B cell (primary cell): ENCODE data around the gene PRLR. TPM values are rescaled to one million over a fixed set of nuclear protein-coding genes. Genes with fewer than 3 reads are reported as not detected.

ENCODE experiments used
- ATAC-seq: fragments of 200-7000 bp; cut with Tn5 transposase; one replicate; pipeline ENCODE4 v1.10.0; 2021; ENCODE audit warnings: low read depth, mild to moderate bottlenecking, moderate number of reproducible peaks, moderate library complexity
- CTCF ChIA-PET: fragments of 350-600 bp; sonication (Branson Sonifier 250); formaldehyde crosslinking; loops from one replicate; lab custom pipeline; 2021; ENCODE audit warnings: antibody characterized with exemption, inconsistent platforms; lab: Charles Lee
- POLR2A ChIA-PET: fragments of 350-600 bp; sonication (Branson Sonifier 250); formaldehyde crosslinking; loops from one replicate; lab custom pipeline; 2021; ENCODE audit warnings: antibody characterized with exemption; lab: Charles Lee
- DNase-seq: peaks from one replicate; pipeline ENCODE4 v3.0.0; 2013
- H2AFZ ChIP-seq: 2 replicates; pipeline ENCODE4 v1.6.1; 2012; ENCODE audit warnings: mild to moderate bottlenecking, low read depth, low read length; ENCODE audit not compliant: insufficient read depth, poor library complexity, severe bottlenecking
- H3K27ac ChIP-seq, 2 donors: 1 replicate in 1 of 2; 2 replicates in 1 of 2; pipeline ENCODE4 v1.5.1; 2012 to 2013; ENCODE audit warnings: low read length in 2 of 2, mild to moderate bottlenecking in 2 of 2, moderate library complexity in 1 of 2
- H3K27me3 ChIP-seq, 4 experiments: fragments of 200-600 bp in 1 of 4; sonication (generic) in 1 of 4; replicated peaks in 1 of 4; 1 replicate in 2 of 4; 2 replicates in 2 of 4; pipeline versions ENCODE4 v1.6.1 to v1.7.0; 2013 to 2016; ENCODE audit warnings: low read length in 3 of 4, mild to moderate bottlenecking in 2 of 4, mixed read lengths in 1 of 4, moderate library complexity in 1 of 4; ENCODE audit not compliant: insufficient read depth in 4 of 4, control insufficient read depth in 3 of 4; ENCODE audit errors: control extremely low read depth in 1 of 4
- H3K36me3 ChIP-seq, 2 experiments: replicated peaks in 1 of 2; 1 replicate in 1 of 2; 2 replicates in 1 of 2; pipeline versions ENCODE4 v1.6.1 to v1.7.1; 2013; ENCODE audit warnings: low read length in 1 of 2; ENCODE audit not compliant: insufficient read depth in 2 of 2, control insufficient read depth in 1 of 2; ENCODE audit errors: control extremely low read depth in 1 of 2, extremely low read depth in 1 of 2
- H3K4me1 ChIP-seq, 2 donors: fragments of 200-600 bp in 1 of 2; sonication (generic) in 1 of 2; 1 replicate in 1 of 2; 2 replicates in 1 of 2; pipeline versions ENCODE4 v1.5.1 to v1.6.1; 2013 to 2017; ENCODE audit warnings: low read length in 2 of 2; ENCODE audit not compliant: control insufficient read depth in 2 of 2, insufficient read depth in 2 of 2
- H3K4me2 ChIP-seq: replicated peaks from 2 replicates; pipeline ENCODE3; 2012; ENCODE audit warnings: mild to moderate bottlenecking, low read depth, low read length; ENCODE audit not compliant: poor library complexity, severe bottlenecking
- H3K4me3 ChIP-seq, 5 experiments: fragments of 200-600 bp in 1 of 5; sonication (generic) in 1 of 5; 1 replicate in 3 of 5; 2 replicates in 2 of 5; pipeline versions ENCODE4 v1.5.1 to v1.7.0; 2011 to 2016; ENCODE audit warnings: low read length in 4 of 5, mild to moderate bottlenecking in 4 of 5, low read depth in 2 of 5, control low read depth in 1 of 5, moderate library complexity in 1 of 5; ENCODE audit not compliant: insufficient read depth in 1 of 5; ENCODE audit errors: control extremely low read depth in 1 of 5, extremely low read depth in 1 of 5
- H3K79me2 ChIP-seq: fragments of 200-600 bp; sonication (generic); one replicate; pipeline ENCODE4 v1.6.0; 2016; ENCODE audit warnings: low read length; ENCODE audit not compliant: control insufficient read depth, insufficient read depth
- H3K9ac ChIP-seq: fragments of 200-600 bp; sonication (generic); 2 replicates; pipeline ENCODE4 v1.6.1; 2017; ENCODE audit warnings: mild to moderate bottlenecking, low read length, moderate library complexity
- H3K9me3 ChIP-seq, 3 donors: one replicate each; pipeline versions ENCODE4 v1.6.1 to v1.7.1; 2013; ENCODE audit warnings: low read length in 2 of 3; ENCODE audit not compliant: control insufficient read depth in 2 of 3, insufficient read depth in 1 of 3; ENCODE audit errors: control extremely low read depth in 1 of 3
- H4K20me1 ChIP-seq: 2 replicates; pipeline ENCODE4 v1.6.0; 2012; ENCODE audit warnings: mild to moderate bottlenecking, low read length; ENCODE audit not compliant: insufficient read depth, control insufficient read depth, poor library complexity, severe bottlenecking
- H3K27ac Mint-ChIP-seq: one replicate; pipeline ENCODE4 v1.8.0; 2021; ENCODE audit warnings: mixed read lengths
- H3K27me3 Mint-ChIP-seq: one replicate; pipeline ENCODE4 v1.8.0; 2021; ENCODE audit warnings: mixed read lengths
- H3K4me1 Mint-ChIP-seq: one replicate; pipeline ENCODE4 v1.8.0; 2021; ENCODE audit warnings: mixed read lengths
- H3K4me3 Mint-ChIP-seq: one replicate; pipeline ENCODE4 v1.8.0; 2021; ENCODE audit warnings: mixed read lengths
- H3K9me3 Mint-ChIP-seq: one replicate; pipeline ENCODE4 v1.8.0; 2022; ENCODE audit warnings: mixed read lengths; ENCODE audit not compliant: insufficient read depth
- CTCF ChIP-seq: fragments of 200-600 bp; IDR thresholded peaks from one replicate; pipeline ENCODE4 v1.8.0; 2022; ENCODE audit warnings: antibody characterized with exemption, mild to moderate bottlenecking
- EZH2 ChIP-seq: IDR thresholded peaks from 2 replicates; pipeline ENCODE4 v1.6.1; 2012; ENCODE audit warnings: borderline replicate concordance, low read depth, mild to moderate bottlenecking, moderate library complexity, low read length; ENCODE audit not compliant: insufficient read depth, poor library complexity, severe bottlenecking
- WGBS: methylation state at CpG from one replicate; pipeline ENCODE4 v1.1.5; 2013; ENCODE audit warnings: missing lambda C conversion rate; ENCODE audit not compliant: insufficient coverage; 5-methylcytosine and 5-hydroxymethylcytosine counted together
- intact Hi-C: fragments of 100-400 bp; cut with micrococcal nuclease; formaldehyde crosslinking; loops from one replicate; pipeline ENCODE4 v1.10.0; 2022
- polyA plus RNA-seq: library from polyadenylated mRNA; depleted of rRNA; stranded (reverse); fragments of >200 nt; gene quantifications from 2 replicates; pipeline ENCODE4 v1.2.3, GENCODE V29; 2012
- total RNA-seq, 2 donors: library from RNA; stranded (reverse); fragments of 120-200 nt in 1 of 2; gene quantifications; 1 replicate in 1 of 2; 2 replicates in 1 of 2; pipeline versions ENCODE4 v1.2.3 to v1.2.4, GENCODE V29; 2013 to 2022

PRLR gene
- total and polyA plus RNA-seq, 2 donors (not counting 1 experiment from before 2014, with no cell fraction given) = 0.39 TPM; not detected in 1

GRCh38 chr5:35047785-35048404 is 182.4 kb downstream of the PRLR start, which contains the start of gene AGXT2:
Gene AGXT2 (minus strand): TSS chr5:35047949. CDS start chr5:35047892, 57 bp downstream.
- Histone ChIP-seq H3K9me3 (peaks cover 0 to 3% (median 0%) of the 10 kb centered on the region in 3 donors), H3K27ac (no peak within 1 kb of the TSS), H3K4me3 (no peak within 1 kb of the TSS), H3K4me2 (no peak within 1 kb of the TSS), H3K9ac (no peak within 1 kb of the TSS), H4K20me1 (no peaks in the 10 kb centered on the region), H2AFZ (no peak within 1 kb of the TSS), H3K27me3 (peaks cover 0 to 3% (median 1%) of the 10 kb centered on the region in 4 experiments), H3K36me3 (no peaks in the 10 kb centered on the region), H3K4me1 (no peaks in the 10 kb centered on the region), H3K79me2 (no peaks in the 10 kb centered on the region)
- ChIA-PET CTCF (no interaction called here), POLR2A (no interaction called here)
- Mint-ChIP-seq H3K9me3 (no peaks in the 10 kb centered on the region), H3K4me1 (no peaks in the 10 kb centered on the region), H3K4me3 (no peak within 1 kb of the TSS), H3K27ac (no peak within 1 kb of the TSS), H3K27me3 (peaks cover 16% of the 10 kb centered on the region)
- no peak for DNase-seq
- TF ChIP-seq EZH2 (no peak), CTCF (no peak)
- ATAC-seq = no peak
- intact Hi-C loops = no loop called here
- WGBS = 95% methylated on average over 6 of the region's 8 CpGs

- 100% methylated on average over 1 of the region's 4 CpGs for WGBS
- Mint-ChIP-seq H3K27me3 (peaks cover 19% of the 10 kb centered on the region), H3K4me3 (no peak overlapping the region), H3K4me1 (no peaks in the 10 kb centered on the region), H3K27ac (no peak overlapping the region), H3K9me3 (no peaks in the 10 kb centered on the region)
- ChIA-PET POLR2A (no interaction called here), CTCF (no interaction called here)
- ATAC-seq (no peak), DNase-seq (no peak)
- Histone ChIP-seq H3K9me3 (peaks cover 0 to 3% (median 0%) of the 10 kb centered on the region in 3 donors), H3K79me2 (no peaks in the 10 kb centered on the region), H3K27me3 (peaks cover 0 to 3% (median 1%) of the 10 kb centered on the region in 4 experiments), H3K4me3 (no peak overlapping the region), H3K27ac (no peak overlapping the region), H4K20me1 (no peaks in the 10 kb centered on the region), H3K36me3 (no peaks in the 10 kb centered on the region), H3K4me1 (no peaks in the 10 kb centered on the region), H3K4me2 (no peak overlapping the region), H2AFZ (no peak overlapping the region), H3K9ac (no peak overlapping the region)
- TF ChIP-seq CTCF (no peak), EZH2 (no peak)
- intact Hi-C loops = no loop called here
These were observed 183.5 kb downstream of the PRLR start for GRCh38 chr5:35046774-35047173.
